ENCODE measurements around the gene FGR. TPM values are rescaled to one million over a fixed set of nuclear protein-coding genes. Genes with fewer than 3 reads are reported as not detected.

Gene FGR
- polyA plus RNA-seq, 1 donor (not counting 4 experiments of a cell fraction or from before 2014, with no cell fraction given) = 0.04 TPM

DNA sequence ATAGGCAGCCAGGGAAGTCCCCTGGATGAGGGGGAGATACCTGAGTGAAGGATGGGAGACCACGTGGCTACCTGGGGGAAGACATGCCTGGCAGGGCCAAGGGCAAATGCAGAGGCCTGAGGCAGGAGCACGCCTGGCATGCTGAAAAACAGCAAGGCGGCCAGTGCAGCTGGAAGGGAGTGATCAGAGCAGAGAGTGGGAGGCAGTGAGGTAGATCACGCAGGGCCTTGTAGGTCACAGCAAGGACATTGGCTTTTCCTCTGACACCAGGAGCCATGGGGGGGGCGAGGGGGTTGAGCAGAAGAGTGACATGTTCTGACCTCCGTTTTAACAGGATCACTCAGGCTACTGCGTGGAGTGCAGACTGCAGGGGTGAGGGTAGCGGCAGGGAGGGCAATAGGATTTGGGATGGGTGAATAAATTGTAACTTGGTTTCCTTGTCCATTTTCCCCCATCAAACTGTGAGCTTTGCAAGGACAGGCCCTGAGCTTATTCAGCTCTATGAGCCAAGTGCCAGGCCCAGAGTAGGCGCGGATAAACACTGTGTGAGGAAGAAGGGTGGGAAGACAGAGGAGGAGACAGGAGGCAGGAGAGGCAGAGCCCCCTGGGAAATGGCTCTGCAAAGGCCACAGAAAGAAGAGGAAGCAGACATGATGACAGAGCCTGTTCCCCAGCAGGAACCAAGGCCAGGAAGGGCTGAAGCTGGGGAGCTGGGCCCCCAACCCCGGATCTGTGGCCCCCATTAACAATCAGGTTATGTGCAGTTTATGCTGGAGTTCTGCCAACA lies 20.4 kb upstream of the FGR start:
- Histone ChIP-seq H3K4me3 (ENCODE audit: control insufficient read depth in 2 of 3, extremely low read depth in 1 of 3, insufficient read depth in 2 of 3, low read depth in 1 of 3, low read length in 3 of 3) (no peak overlapping the region), H3K9me3 (ENCODE audit: control insufficient read depth, low read depth, low read length) (no peaks in the 10 kb centered on the region), H3K4me2 (ENCODE audit: control insufficient read depth, extremely low read depth, insufficient read depth, low read depth, low read length) (no peak overlapping the region), H3K36me3 (ENCODE audit: control insufficient read depth in 2 of 2, extremely low read depth in 1 of 2, insufficient read depth in 2 of 2, low read length in 2 of 2) (no peaks in the 10 kb centered on the region), H3K4me1 (ENCODE audit: control insufficient read depth, extremely low read depth, insufficient read depth, low read length) (peaks cover 25% of the 10 kb centered on the region), H3K9me1 (ENCODE audit: control insufficient read depth, extremely low read depth, insufficient read depth, low read length) (peaks cover 4% of the 10 kb centered on the region), H3K79me2 (ENCODE audit: control insufficient read depth, insufficient read depth, low read length) (no peaks in the 10 kb centered on the region), H3K27ac (ENCODE audit: control insufficient read depth, insufficient read depth, low read length) (no peak overlapping the region), H4K20me1 (ENCODE audit: control insufficient read depth, extremely low read depth, insufficient read depth, low read length) (peaks cover 3% of the 10 kb centered on the region), H3K9ac (ENCODE audit: control insufficient read depth, extremely low read depth, insufficient read depth, low read length) (no peak overlapping the region), H3K27me3 (ENCODE audit: control insufficient read depth, extremely low read depth, insufficient read depth, low read length) (no peaks in the 10 kb centered on the region), H2AFZ (ENCODE audit: control insufficient read depth, low read length) (no peak overlapping the region)
- TF ChIP-seq, protein P1, sequence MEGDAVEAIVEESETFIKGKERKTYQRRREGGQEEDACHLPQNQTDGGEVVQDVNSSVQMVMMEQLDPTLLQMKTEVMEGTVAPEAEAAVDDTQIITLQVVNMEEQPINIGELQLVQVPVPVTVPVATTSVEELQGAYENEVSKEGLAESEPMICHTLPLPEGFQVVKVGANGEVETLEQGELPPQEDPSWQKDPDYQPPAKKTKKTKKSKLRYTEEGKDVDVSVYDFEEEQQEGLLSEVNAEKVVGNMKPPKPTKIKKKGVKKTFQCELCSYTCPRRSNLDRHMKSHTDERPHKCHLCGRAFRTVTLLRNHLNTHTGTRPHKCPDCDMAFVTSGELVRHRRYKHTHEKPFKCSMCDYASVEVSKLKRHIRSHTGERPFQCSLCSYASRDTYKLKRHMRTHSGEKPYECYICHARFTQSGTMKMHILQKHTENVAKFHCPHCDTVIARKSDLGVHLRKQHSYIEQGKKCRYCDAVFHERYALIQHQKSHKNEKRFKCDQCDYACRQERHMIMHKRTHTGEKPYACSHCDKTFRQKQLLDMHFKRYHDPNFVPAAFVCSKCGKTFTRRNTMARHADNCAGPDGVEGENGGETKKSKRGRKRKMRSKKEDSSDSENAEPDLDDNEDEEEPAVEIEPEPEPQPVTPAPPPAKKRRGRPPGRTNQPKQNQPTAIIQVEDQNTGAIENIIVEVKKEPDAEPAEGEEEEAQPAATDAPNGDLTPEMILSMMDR (optimal IDR thresholded peaks at IDR 0.05 in 1 of 3, IDR thresholded peaks at IDR 0.05 in 1 of 3, conservative IDR thresholded peaks at IDR 0.05 in 1 of 3; ENCODE audit: extremely low read depth in 1 of 3, insufficient read depth in 2 of 3, low read length in 3 of 3) = no peak
- TF ChIP-seq EZH2 (IDR thresholded peaks at IDR 0.05; ENCODE audit: low read length) = no peak
- DNase-seq (ENCODE audit: low read depth, low spot score) (no peak), FAIRE-seq (no peak)
- dilution Hi-C loops (cut with MboI; ENCODE audit: extremely low pct_ligation_motif_present, low sequenced_read_pairs) = no loop called here

DNA sequence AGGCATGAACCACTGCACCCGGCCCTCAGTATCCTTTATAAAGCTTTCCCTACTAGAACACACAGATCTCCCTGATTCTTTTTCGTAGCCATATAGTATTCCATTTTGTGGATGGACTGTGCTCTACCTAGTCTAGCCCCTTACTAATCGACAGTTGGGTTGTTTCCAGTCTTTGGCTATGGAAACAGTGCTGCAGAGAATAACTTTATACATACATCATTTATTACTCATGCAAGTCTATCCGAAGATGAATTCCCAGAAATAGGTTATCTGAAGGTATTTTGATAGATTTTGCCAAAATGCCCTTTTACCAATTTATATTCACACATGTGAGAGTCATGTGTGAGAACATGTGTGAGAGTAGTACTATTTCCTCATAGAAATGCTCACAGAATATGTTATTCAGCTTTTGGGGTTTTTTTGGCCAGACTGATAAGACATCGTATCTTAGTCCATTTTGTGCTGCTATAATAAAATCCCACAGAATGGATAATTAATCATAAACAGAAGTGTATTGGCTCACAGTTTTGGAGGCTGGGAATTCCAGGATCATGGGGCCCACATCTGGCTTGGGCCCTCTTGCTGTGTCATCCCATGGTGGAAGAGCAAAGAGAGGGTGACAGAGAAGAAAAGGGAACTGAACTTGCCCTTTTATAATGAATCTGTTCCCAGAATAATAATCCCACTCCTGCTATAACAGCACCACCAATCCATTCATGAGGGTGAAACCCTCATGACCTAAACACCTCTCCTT lies 17.3 kb upstream of the FGR start:
- DNase-seq (ENCODE audit: low read depth, low spot score) (no peak), FAIRE-seq (no peak)
- Histone ChIP-seq H3K4me3 (ENCODE audit: control insufficient read depth in 2 of 3, extremely low read depth in 1 of 3, insufficient read depth in 2 of 3, low read depth in 1 of 3, low read length in 3 of 3) (no peak overlapping the region), H4K20me1 (ENCODE audit: control insufficient read depth, extremely low read depth, insufficient read depth, low read length) (no peaks in the 10 kb centered on the region), H3K9ac (ENCODE audit: control insufficient read depth, extremely low read depth, insufficient read depth, low read length) (no peak overlapping the region), H3K27me3 (ENCODE audit: control insufficient read depth, extremely low read depth, insufficient read depth, low read length) (no peaks in the 10 kb centered on the region), H2AFZ (ENCODE audit: control insufficient read depth, low read length) (no peak overlapping the region), H3K4me1 (ENCODE audit: control insufficient read depth, extremely low read depth, insufficient read depth, low read length) (peaks cover 14% of the 10 kb centered on the region), H3K27ac (ENCODE audit: control insufficient read depth, insufficient read depth, low read length) (no peak overlapping the region), H3K9me1 (ENCODE audit: control insufficient read depth, extremely low read depth, insufficient read depth, low read length) (no peaks in the 10 kb centered on the region), H3K79me2 (ENCODE audit: control insufficient read depth, insufficient read depth, low read length) (no peaks in the 10 kb centered on the region), H3K36me3 (ENCODE audit: control insufficient read depth in 2 of 2, extremely low read depth in 1 of 2, insufficient read depth in 2 of 2, low read length in 2 of 2) (no peaks in the 10 kb centered on the region), H3K9me3 (ENCODE audit: control insufficient read depth, low read depth, low read length) (no peaks in the 10 kb centered on the region), H3K4me2 (ENCODE audit: control insufficient read depth, extremely low read depth, insufficient read depth, low read depth, low read length) (no peak overlapping the region)
- dilution Hi-C loops (cut with MboI; ENCODE audit: extremely low pct_ligation_motif_present, low sequenced_read_pairs) = no loop called here
- TF ChIP-seq EZH2 (IDR thresholded peaks at IDR 0.05; ENCODE audit: low read length) = no peak
- TF ChIP-seq, protein P1 (optimal IDR thresholded peaks at IDR 0.05 in 1 of 3, IDR thresholded peaks at IDR 0.05 in 1 of 3, conservative IDR thresholded peaks at IDR 0.05 in 1 of 3; ENCODE audit: extremely low read depth in 1 of 3, insufficient read depth in 2 of 3, low read length in 3 of 3) = no peak

Measured in keratinocyte (primary cell).